ENCODE results near the gene DEGS1. TPM values are rescaled to one million over a fixed set of nuclear protein-coding genes. Genes with fewer than 3 reads are reported as not detected.
"Not testable (repeated sequence)": the region's sequence is repeated elsewhere in the genome, so short reads cannot be mapped to it uniquely, and the experiment has no call there.

DEGS1 gene
- polyA plus RNA-seq, 5 donors = 57.4 to 70.2 (median 59.2) TPM

GRCh38 chr1:224177356-224177999 is 5.6 kb upstream of the DEGS1 start:
- DNase-seq = no peak

DNA sequence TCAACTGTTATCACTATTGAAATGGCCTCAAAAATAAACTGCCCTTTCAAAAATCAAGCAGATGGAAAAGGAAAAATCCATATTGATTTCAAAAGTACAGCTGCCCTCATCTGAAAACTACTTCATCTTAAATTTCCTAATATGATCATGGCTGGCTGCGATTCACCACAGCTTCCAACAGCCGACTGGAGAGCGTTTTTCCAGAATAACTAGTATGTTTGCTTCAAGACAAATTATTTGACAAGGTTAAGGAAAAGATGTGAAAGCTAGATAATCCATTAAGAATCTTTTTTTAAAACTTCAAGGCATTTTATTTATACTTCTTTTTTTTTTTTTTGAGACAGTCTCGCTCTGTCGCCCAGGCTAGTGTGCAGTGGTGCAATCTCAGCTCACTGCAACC is 4.1 kb upstream of the DEGS1 start:
- DNase-seq = no peak

GRCh38 chr1:224180783-224181452 is 2.1 kb upstream of the DEGS1 start:
- no peak for DNase-seq

DNA sequence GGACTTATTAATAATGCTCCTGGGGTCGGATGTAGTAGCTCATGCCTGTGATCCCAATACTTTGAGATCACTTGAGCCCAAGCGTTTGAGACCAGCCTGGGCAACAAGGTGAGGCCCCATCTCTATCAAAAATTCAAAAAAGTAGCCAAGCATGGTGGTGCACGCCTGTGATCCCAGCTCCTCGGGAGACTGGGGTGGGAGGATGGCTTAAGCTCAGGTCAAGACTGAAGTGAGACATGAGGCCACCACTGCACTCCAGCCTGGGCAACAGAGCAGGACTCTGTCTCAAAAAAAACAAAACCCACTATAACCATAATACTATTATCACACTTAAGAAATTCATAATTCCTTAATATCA is 1.6 kb upstream of the DEGS1 start:
- DNase-seq = no peak

DNA sequence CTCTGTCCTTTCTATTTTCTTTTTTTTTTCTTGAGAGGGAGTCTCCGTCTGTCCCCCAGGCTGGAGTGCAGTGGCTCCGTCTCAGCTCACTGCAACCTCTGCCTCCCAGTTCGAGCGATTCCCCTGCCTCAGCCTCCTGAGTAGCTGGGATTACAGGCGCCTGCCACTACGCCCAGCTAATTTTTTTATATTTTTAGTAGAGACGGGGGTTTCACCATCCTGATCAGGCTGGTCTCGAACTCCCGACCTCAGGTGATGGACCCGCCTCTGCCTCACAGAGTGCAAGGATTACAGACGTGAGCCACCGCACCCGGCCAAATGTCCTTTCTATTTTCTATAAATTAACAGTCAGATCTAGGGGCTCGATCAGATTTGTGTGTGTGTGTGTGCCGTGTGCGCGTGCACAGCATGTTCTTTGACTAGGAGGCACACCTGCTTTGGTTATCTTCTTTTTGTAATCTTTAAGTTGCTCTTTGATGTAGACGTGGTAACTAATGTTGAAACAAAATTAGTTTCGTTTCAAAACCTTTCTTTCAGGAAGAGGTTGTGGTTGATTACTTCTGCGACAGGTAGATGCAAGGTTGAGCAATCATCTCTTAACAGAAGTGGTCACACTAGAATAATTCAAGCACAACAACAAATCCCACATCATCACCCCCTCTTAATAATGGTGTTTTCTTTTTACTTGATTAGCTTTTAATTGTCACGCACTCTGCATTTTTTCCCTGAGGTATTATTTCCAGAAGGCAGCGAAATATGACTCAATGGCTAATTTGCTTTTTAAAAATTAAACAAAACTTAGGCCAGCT is 779 bp upstream of the DEGS1 start:
- DNase-seq = no peak

- DNase-seq = peak in 1 of 2 donors; percentile 66
Measured at GRCh38 chr1:224183591-224184312, 712 bp downstream of the DEGS1 start.

DNA sequence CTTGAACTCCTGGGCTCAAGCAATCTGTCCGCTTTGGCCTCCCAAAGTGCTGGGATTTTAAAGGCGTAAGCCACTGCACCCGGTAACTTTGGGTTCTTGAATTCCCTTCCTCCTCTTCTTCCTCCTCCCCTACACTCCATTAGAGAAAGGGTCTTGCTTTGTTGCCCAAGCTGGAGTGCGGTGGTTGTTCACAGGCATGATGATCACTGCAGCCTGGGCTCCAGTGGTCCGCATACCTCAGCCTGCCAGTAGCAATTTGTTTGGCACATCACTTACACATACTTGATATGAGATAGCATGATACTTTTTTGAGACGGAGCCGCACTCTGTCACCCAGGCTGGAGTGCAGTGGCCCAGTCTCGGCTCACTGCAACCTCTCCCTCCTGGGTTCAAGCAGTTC is 2.2 kb downstream of the DEGS1 start:
- DNase-seq = no peak

GRCh38 chr1:224188286-224188685 is 5.2 kb downstream of the DEGS1 start:
- no peak for DNase-seq

- no peak for DNase-seq
Measured at GRCh38 chr1:224189561-224189960, 6.5 kb downstream of the DEGS1 start.

DNA sequence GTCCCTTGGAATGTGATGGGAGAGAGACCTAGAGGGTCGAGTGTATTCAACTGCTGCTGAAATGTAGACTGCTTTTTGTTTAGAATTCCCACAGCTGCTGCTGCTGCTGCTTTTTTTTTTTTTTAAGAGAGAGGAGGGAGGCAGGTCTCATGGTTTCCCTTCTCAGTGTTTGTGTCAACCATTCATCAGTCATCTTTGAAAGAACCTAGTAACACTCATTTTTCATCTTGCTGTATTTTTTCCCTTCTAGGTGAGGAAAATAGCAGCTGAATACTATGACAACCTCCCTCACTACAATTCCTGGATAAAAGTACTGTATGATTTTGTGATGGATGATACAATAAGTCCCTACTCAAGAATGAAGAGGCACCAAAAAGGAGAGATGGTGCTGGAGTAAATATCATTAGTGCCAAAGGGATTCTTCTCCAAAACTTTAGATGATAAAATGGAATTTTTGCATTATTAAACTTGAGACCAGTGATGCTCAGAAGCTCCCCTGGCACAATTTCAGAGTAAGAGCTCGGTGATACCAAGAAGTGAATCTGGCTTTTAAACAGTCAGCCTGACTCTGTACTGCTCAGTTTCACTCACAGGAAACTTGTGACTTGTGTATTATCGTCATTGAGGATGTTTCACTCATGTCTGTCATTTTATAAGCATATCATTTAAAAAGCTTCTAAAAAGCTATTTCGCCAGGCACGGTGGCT is 9.2 kb downstream of the DEGS1 start:
- DNase-seq = no peak

DNA sequence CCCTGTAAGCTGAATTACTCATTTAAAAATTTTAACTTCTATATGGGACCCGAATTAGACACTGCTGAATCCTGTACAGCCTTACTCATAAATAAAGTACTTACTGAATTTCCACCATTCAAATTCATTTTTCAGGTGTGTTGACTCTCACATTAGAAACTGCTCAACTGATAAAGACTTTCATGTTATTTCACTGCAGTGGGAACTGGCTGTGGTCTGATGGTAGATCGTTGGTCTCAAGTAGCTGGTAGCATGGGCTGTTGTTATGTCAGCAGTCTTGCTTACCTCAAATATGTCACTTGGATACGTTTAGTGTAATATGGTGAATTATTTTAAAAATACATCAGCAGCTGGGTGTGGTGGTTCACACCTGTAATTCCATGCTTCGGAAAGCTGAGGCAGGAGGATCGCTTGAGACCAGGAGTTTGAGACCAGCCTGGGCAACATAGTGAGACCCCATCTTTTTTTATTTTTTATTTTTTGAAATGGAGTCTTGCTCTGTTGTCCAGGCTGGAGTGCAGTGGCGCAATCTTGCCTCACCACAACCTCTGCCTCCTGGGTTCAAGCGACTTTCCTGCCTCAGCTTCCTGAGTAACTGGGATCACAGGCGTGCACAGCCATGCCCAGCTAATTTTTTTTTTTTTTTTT is 10.4 kb downstream of the DEGS1 start:
- DNase-seq = no peak

GRCh38 chr1:224196813-224197600 is 14.0 kb downstream of the DEGS1 start:
- no peak for DNase-seq

- DNase-seq = no peak
Measured at GRCh38 chr1:224198572-224198971, 15.5 kb downstream of the DEGS1 start.

DNA sequence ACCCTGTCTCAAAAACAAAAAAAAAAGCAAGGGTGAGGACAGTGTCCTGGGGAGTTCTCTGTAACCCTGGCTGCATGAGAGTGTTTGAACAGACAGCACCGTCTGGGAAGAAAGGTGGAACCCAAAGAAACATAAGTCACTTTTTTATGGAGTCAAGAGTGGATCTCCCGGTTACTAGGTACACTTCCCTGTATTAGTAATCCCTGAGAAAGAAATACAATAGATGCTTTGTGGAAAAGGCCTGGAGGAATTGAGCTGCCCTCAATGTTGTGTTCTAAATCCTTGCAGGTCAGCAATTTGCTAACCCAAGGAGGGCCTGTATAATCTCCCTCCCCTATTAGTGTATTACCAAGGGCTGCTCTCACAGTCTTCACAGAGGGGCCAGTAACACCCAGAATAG is 16.6 kb downstream of the DEGS1 start:
- DNase-seq = no peak

DNA sequence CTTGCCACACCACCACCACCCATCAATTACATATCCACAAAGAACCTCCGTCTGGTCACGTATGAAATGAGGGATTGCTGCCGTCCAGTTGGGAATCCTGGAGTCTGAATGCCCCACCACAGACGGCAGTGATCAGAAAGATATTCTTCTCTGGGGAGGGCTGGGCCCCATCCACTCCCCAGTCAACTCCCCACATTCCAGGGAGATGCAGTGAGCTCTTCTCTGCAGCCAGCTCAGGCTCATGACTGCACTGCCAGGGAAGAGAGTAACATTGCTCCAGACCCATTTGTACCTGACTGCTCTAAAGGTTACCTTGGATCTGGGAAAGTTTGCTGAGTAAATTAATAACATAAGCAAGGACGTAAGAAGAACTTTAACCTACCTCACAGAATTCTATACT is 18.3 kb downstream of the DEGS1 start:
- DNase-seq = no peak

GRCh38 chr1:224201853-224202252 is 18.8 kb downstream of the DEGS1 start:
- no peak for DNase-seq

DNA sequence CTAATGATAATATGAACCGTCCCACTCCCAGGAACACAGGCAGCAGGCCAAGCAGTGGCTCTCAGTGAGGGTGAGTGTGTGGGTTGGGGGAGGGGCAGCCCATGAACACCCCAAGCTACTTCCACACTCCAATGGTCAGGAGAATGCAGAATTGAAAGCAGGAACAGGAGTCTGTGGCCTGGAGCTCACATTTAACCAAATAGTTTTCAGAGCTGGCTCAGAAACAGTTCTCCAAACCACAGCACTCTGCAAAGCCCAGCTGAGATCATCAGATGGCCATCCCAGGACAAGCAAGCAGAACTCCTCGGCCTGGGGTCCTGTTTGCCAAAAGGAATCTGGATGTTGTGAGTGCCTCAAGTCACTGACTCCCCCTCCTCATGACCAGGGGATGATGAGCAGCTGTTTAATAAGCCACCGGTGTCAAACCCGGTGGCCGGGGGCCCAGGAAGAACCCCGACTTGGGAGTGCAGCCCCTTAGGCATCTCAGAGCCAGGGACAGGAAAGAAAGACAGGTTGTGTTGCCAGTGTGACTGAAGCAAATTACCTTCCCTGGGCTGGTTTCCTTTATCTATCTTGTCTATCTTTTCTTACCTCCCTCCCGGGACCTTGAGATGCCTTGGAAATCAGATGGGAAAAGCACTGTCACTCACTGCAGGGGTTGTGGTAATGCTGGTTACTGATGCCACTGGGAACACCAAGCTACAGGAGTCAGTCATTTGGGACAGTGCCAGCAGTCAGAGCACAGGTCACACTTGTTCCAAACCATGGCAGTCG is 20.4 kb downstream of the DEGS1 start:
- no peak for DNase-seq

- peak in 1 of 2 donors; percentile 40 for DNase-seq
Measured at GRCh38 chr1:224205438-224205840, 22.4 kb downstream of the DEGS1 start.

GRCh38 chr1:224205931-224206538 is 23.0 kb downstream of the DEGS1 start:
- DNase-seq = not testable (repeated sequence)
